ENCODE data around the gene TMOD4. TPM values are rescaled to one million over a fixed set of nuclear protein-coding genes. Genes with fewer than 3 reads are reported as not detected.

Gene TMOD4
- total and polyA plus RNA-seq, 2 of the 13 experiments (the other 11 are each of a cell fraction or from before 2014, with no cell fraction given): 0.66 TPM; not detected in 1

GRCh38 chr1:151147665-151148064, 28.1 kb downstream of the TMOD4 start (continued):
- TF ChIP-seq HNRNPLL (IDR thresholded peaks at IDR 0.05; ENCODE audit: low read depth, low read length, poor library complexity, severe bottlenecking) (no peak), KLF6 (CRISPR knock-in tag; IDR thresholded peaks at IDR 0.05) (no peak), AGO2 (optimal IDR thresholded peaks at IDR 0.05; ENCODE audit: low read depth, low read length) (no peak), ATF6 (CRISPR knock-in tag; conservative IDR thresholded peaks at IDR 0.05) (no peak), RELA (CRISPR knock-in tag; IDR thresholded peaks at IDR 0.05) (no peak), KDM1A (CRISPR knock-in tag; IDR thresholded peaks at IDR 0.05) (no peak), ZNF800 (CRISPR knock-in tag; IDR thresholded peaks at IDR 0.05) (no peak), MATR3 (CRISPR knock-in tag; IDR thresholded peaks at IDR 0.05) (no peak), ZNF441 (CRISPR knock-in tag; IDR thresholded peaks at IDR 0.05; ENCODE audit: borderline replicate concordance) (no peak), DMAP1 (CRISPR knock-in tag; IDR thresholded peaks at IDR 0.05) (no peak), MBNL3 (CRISPR knock-in tag; conservative IDR thresholded peaks at IDR 0.05) (no peak), ZNF607 (CRISPR knock-in tag; IDR thresholded peaks at IDR 0.05; ENCODE audit: borderline replicate concordance) (no peak), KAT2B (IDR thresholded peaks at IDR 0.05; ENCODE audit: borderline replicate concordance, low read depth, low read length) (no peak), ZFAT (CRISPR knock-in tag; conservative IDR thresholded peaks at IDR 0.05) (no peak), ATRX (CRISPR knock-in tag; IDR thresholded peaks at IDR 0.05; ENCODE audit: borderline replicate concordance) (no peak), THAP11 (CRISPR knock-in tag; IDR thresholded peaks at IDR 0.05) (peak; percentile 35; the same call in 1 of the 2 replicates), ZBTB7B (CRISPR knock-in tag; IDR thresholded peaks at IDR 0.05) (peak; percentile 47; the same call in 1 of the 2 replicates), FOXK2 (IDR thresholded peaks at IDR 0.05) (0 out of 2 replicates have a peak, but pooled peaks have one; percentile 32), ZNF563 (CRISPR knock-in tag; IDR thresholded peaks at IDR 0.05) (no peak), HNF4A (CRISPR knock-in tag; IDR thresholded peaks at IDR 0.05) (peak; percentile 92), ZNF280D (CRISPR knock-in tag; IDR thresholded peaks at IDR 0.05) (no peak), CBX1 (IDR thresholded peaks at IDR 0.05; ENCODE audit: low read depth) (no peak), UBTF (CRISPR knock-in tag; IDR thresholded peaks at IDR 0.05) (no peak), CENPX (CRISPR knock-in tag; IDR thresholded peaks at IDR 0.05) (no peak), MBD4 (IDR thresholded peaks at IDR 0.05; ENCODE audit: borderline replicate concordance, low read length) (no peak)

Data from HepG2 (cell line).